Measurements from ENCODE around the gene CLRN3.

The CLRN3 gene

DNA sequence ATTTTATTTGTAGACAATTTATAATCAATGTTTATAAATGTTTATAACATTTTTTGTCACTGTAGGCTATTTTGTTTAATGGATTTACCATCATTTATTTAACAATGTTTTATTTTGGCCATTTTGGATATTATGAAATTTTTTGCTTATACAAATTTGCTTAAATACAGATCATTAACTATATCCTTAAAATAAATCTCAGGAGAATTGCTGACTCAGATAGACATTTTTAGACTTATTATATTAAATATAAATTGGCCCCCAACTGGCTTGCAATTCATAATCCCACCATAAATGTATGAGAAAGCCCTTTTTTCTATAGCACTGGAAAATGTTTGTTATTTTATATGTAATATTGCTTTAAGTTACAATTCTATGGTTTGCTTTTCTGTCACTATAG, 3.8 kb upstream of the CLRN3 start:
- DNase-seq: no peak

GRCh38 chr10:127894146-127894545, 1.4 kb upstream of the CLRN3 start:
- no peak for DNase-seq

DNA sequence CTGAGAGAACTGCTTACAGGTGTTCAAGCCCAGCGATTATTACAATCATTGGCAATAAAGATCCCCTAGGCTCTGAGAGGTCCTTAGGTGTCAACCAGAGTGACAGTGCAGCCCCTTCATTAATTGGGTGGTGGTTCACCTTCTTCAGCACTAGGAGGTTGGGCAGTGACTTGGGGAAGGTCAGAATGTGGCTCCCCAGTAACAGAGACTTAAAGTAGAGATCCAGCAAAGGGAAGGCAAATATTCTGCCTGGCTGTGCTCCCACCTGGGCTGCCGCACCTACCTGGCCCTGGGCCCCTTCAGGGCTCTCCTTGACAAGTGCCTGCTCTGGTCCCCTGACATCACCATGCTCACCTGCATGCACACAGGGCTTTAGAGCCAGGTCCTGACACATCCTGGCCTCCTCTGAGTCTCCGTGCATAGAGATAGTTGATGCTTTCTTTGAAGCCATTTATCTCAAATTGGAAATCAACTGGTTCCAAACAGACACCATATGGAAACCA, 1.9 kb downstream of the CLRN3 start:
- no peak for DNase-seq

DNA sequence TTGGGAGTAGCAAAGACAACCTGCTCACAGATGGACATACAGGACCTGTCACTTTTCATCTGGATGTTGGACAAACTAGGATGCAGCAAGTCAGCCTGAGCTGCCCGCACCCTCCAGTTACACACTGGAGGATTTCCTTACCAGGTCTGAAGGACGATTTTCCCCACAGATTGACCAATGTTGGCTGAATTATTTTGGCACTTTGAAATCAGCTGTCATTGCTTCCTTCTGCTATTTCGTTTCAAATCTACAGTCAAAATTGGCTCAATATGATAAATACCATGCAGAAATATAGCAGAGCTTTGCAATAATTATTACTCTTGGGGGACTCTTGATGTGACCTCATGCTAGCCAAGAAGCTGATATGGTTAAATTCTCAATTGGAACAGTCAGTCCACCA, 2.5 kb downstream of the CLRN3 start:
- DNase-seq: no peak

DNA sequence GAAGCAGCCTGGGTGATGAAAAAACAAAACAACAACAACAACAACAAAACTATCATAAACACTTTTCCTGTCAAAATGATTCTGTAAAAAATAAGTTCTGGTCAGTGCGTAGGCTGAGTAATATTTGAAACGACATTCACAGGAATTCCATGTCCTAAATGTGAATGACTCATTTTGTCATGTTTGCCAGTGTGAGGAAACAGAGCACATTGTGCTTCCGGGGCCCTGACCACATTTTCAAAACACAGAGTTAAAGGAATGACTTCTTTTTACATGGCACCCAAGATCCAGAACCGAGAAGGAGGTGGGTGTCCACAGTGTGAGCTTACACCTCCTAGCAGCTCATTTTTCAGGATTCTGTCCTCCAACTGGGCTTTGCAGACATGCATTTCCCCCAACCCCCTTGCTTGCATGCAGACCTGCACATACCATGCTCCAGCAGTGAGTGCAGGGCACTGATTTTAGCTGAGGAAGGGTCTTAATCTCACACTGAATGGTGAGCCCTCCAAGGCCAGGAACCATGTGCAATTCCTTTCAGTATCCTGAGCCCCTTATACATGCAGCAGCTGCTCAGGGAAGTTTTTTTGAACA, 3.0 kb downstream of the CLRN3 start:
- DNase-seq: no peak

GRCh38 chr10:127888521-127889312, 4.0 kb downstream of the CLRN3 start:
- no peak for DNase-seq

DNA sequence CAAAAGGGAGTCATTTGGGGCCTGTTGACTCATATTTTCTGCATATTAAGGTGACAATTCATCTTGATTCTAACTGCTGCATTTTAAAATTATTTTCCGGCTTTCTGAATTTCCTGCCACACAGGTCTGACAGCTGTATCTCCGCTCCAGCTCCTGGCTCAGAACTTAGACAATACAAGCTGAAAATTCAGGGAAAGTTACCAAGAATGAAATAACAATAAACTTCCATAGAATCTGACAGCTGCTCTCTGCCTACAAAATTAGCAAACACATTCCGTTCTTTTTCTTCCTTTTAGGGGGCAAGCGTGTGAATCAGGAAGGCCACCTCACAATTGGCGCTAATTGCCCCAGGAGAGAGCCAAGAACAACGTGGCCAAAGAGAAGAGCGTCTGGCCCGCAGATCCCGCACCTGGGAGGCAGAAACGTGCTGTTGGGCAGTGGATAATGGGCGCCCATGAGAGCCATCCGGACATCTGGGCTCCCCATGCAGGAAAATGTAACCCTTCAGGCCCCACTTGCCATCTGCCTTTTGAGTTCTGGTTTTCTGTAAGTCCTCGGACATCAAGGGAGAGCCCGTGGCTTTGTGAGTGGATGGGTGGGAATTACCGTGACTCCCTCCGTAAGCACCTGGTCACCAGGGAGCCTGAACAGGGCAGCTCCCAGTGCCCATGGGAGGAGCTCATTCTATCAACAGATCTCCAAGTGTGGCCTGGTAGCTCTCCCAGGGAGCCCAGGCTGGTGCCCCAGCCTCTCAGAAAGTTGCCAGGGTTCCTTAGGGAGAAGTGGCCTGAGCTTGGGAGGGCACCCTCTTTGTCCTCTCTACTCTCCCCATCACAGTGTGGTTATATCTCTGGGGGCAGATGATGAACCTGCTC, 5.0 kb downstream of the CLRN3 start:
- DNase-seq: no peak

GRCh38 chr10:127886371-127887051, 6.2 kb downstream of the CLRN3 start:
- no peak for DNase-seq

DNA sequence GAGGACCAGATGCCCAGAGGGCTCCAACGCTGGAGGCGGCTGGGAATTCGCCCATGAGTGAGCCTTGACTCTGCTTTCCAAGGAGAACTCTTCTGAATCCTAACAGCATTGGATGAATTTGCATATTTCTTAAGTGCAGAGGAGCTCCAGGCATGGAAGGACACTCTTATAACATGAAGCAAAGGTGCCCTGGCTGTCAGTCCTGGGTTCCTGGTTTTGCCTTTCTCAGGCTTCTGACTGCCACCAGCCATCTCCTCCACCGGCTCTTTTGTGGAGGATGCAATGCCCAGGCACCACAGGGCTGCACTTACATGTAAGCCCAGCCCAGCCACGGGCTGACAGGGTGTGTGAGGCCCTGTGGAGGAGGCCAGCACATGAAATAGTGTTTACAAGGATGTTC, 8.2 kb downstream of the CLRN3 start:
- no peak for DNase-seq

- DNase-seq: no peak
Observed at GRCh38 chr10:127883516-127883915, 9.2 kb downstream of the CLRN3 start.

DNA sequence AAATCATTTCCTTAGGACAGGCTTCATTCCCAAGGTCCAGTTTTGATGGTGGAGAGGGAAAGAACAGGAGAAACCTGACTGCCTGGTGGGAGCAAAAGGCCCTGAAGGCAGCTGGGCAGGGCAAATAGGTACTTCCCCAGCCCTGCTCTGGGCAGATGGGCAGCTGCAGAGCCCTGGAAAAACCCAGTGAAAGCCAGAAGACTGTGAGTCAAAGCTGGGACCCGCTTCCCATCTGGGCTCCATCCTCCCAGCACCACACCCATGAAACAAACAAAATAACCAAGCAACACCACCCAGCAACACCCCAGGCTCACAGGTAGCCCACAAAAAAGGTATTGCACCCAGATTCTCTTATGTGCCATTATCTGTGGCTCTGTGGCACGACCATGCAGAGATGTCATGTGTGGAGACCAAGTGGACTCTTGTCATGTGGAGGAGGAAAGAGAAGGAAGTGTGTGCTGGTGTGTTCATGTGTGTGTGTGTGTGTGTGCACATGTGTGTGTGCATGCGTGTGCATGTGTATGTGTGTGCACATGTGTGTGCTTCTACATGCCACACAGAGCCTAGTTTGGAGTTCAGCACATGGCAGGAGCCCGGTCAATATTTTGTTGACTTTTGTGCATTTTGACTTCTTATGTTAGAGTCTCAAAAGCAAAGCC, 9.8 kb downstream of the CLRN3 start:
- no peak for DNase-seq

DNA sequence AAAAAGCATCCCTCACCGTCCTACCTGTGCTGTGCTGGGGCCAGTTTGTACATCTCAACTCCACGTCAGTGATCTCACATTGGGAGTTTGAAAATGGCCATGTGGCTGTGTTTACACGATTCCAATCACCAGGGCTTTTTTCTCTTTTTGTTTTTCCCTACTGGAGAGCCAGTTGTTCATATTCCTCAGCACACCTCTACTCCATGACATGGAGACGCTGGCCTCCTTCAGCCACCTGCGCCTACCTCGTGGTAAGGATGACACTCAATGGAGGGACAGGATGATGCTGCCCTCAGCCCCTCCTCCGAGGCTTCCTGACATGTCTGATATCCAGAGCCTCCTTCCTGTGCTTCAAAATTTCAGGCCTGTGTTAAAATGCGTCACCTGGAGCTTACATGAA, 10.3 kb downstream of the CLRN3 start:
- DNase-seq: no peak

DNA sequence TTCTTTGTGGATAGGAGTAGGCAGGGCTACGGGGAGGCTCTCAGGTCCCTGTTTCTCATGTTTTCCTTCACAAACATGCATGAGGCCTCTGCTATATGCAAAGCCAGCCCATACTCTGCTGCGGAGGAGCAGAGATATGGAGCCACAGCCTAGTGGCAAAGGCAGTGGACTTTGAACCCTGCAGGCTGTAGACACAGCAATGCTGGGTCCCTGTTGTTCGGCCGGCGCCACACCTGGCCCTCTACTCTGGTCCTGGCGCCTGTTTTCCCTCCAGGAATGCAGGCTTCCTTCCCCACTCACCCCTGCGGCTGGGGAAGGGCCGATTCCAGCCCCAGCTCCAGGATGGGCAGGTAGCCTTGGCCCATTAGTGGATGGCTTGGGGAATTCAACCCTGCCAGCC, 11.5 kb downstream of the CLRN3 start:
- no peak for DNase-seq

GRCh38 chr10:127880557-127880956, 12.2 kb downstream of the CLRN3 start:
- DNase-seq: peak; percentile 83

GRCh38 chr10:127878475-127879055, 14.2 kb downstream of the CLRN3 start:
- no peak for DNase-seq

- no peak for DNase-seq
Observed at GRCh38 chr10:127877699-127878098, 15.0 kb downstream of the CLRN3 start.

GRCh38 chr10:127877116-127877515, 15.6 kb downstream of the CLRN3 start:
- no peak for DNase-seq

DNA sequence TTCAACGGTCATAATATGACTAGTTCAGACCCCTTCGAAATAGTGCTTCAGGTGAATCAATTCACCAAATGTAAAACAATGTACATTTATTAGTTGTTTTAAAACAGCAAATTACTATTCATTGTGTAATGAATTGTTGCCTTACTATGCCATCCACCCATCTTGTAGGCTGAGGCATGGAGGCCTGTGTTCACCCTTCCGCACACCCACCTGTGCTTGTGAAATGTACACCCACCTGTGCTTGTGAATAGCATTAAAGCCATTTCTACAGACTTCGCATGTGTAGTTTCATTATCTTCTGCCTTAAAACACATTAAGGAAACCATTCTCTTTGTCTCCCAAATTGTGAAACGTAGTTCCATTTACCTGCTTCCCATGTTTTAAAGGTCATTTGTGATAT, 16.8 kb downstream of the CLRN3 start:
- DNase-seq: no peak

- DNase-seq: no peak
Observed at GRCh38 chr10:127875449-127875765, 17.3 kb downstream of the CLRN3 start.

GRCh38 chr10:127874671-127875448, 17.9 kb downstream of the CLRN3 start:
- DNase-seq: no peak

- no peak for DNase-seq
Observed at GRCh38 chr10:127873901-127874470, 18.8 kb downstream of the CLRN3 start.
